NCI-H128 (cell line): Measurements from ENCODE around the gene ADAMTSL1.

ENCODE experiments used
- DNase-seq: peaks from one replicate; lab custom pipeline; 2025; ENCODE audit not compliant: unreplicated experiment; lab: John Stamatoyannopoulos, UW

The ADAMTSL1 gene

DNA sequence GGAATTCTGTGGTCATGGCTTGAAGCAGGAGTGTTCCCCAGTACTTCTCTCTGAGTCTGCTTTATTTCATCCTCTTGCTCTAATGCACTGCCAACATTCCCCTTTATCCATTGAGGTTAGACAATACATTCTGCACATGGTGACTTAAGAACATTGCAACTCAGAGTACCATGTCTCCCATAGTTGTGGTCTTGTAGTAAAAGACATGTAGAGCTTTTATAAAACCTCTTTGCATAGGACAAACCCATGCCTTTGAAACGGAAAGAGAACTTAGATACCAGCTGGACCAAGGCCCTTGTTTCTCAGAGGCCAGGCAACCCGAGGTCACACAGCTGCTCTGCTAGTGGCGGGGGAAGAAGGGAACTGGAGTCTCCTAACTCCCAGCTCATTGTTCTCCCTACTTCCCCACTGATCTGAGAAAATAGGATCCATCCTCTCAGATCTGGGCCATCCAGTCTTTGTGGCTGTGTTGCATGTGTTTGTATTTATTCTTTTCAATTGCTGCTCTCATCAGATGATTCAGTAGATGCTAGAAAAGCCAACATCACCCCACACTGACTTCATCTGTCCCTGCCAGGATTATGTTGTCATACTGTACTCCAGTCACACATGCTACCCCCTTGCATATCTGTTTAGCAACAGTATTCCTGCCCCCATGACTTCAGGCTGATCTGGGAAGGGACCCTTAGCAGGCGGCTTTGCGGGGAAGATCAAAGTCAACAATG is 322.2 kb downstream of the ADAMTSL1 start:
- DNase-seq: no peak

GRCh38 chr9:18796696-18797270 is 322.8 kb downstream of the ADAMTSL1 start:
- DNase-seq: no peak

GRCh38 chr9:18798106-18798505 is 324.2 kb downstream of the ADAMTSL1 start:
- DNase-seq: no peak

DNA sequence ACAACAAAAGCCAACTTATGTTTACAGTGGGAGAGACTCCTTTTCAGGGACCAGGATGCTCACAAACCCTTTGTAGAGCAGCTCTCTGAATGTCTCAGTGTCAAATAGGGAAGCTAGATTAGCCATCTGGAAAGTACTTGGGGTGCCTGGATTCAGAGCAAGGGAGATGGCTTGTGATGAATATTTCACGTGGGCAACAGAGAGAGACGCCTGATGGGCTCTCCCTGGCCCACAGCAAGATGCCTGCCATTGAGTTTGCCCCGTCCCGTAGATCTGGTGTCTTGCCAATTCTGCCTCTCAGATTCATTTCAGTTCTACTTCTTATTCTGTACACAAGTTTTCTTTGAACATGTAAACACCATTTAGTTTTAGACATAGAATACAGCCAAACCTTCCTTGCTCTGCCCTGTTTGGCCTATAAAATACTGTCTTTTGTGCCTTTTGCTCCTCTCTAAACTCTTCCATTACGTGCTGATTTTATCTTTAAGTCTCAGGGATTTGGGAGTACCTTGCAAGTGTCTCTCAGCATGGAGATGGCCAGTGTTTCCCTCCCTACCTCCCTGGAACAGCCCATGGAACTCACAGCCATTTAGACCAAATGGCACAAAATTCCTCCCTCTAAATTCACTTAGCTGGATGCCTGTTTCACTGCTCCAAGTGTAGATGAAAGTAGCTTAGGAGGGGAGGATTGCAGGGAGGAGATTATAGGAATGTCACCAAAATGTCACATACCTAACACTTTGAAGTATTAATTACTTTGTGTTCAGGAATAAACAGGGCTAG is 324.7 kb downstream of the ADAMTSL1 start:
- DNase-seq: no peak

- no peak for DNase-seq
Measured at GRCh38 chr9:18799428-18799827, 325.5 kb downstream of the ADAMTSL1 start.

- no peak for DNase-seq
Measured at GRCh38 chr9:18800579-18800978, 326.6 kb downstream of the ADAMTSL1 start.

- no peak for DNase-seq
Measured at GRCh38 chr9:18805386-18805785, 331.4 kb downstream of the ADAMTSL1 start.

DNA sequence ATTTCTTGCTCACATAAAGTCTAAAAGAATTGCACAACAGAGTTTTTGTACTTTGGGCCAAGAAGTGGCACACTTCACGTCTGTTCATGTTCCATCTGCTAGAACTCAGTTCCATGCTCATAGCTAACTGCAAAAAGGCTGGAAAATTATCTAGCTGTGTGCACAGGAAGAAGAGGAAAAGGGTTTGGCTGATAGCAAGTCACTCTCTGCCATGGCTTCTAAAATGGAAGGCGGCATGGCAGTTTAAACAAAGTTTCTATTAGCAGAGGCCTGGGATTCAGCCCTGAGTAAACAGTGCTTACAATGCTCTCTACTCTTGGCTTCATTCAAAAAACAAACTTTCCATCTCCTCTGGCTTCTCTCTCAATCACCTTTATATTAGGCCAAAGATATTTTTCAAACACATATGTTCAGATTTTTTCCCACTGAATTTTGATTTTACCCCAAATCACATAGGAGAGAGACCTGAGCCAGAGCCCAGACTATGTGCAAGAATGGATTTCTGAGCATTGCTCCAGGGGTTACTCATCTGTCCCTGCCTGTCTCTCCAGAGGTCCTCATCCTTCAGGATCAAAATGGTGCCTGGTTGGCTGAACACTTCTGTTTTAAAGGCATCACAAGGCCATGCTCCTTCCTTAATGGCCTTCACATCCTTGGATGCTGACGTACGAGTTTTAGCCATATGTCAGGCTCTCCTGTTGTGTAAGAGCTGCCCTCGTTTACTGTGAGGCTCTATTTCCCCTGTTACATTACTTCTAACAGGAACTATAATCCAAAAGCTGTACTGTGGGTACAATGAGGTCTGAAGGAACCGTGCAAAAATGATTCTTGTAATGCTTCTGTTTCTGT is 332.5 kb downstream of the ADAMTSL1 start:
- no peak for DNase-seq

DNA sequence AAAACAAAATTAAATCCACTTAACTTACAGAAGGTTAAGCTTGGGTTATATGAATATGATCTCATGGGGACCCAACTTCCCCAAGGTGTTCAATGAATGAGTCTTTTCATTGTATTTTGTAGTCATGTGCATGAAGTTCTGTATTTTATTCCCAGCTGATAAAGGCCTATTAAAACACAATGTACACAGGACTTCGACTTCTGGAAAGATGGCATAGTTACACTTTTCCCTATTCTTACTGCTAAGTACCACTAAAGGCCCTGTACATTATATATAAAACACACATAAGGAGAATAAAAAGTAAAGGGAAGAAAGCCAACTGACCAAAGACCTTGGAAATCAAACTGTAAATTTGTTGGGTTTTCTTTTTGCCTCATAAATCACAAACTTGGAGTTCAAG is 336.6 kb downstream of the ADAMTSL1 start:
- no peak for DNase-seq

DNA sequence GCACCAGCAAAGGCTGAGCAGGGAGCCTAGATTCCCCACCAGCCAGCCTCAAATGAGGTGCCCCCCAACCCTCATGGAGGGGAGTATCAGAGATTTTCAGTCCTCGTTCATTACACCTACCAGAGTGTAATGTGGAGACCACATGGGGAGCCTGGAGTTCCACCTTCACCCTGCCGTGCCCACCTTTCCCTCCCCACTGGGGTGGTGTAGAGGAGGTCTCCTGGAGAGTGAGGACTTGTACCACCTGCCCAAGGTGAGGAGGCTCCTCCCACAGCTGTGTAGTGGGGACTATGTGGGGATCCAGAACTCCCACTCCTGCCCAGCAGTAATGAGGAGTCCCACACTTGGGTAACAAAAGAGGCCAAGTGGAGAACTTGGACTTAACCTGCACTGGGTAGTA is 337.2 kb downstream of the ADAMTSL1 start:
- DNase-seq: no peak

DNA sequence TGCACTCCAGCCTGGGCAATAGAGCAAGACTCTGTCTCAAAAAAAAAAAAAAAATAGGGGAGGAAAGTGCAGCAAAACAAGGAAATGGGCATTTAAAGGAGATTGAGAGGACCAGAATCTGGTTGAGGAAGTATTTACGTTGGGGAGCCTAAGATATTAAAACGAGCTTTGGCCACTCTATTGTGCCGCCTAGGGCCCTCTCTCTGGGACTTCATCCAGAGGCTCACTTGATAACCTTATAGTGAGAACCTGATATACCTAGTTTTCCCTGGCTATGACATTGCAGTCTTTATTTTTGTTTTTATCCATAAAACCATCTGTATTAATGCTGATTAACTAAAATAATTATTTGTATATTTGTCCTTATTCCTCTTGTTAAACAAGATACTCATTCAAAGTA is 345.5 kb downstream of the ADAMTSL1 start:
- DNase-seq: no peak

DNA sequence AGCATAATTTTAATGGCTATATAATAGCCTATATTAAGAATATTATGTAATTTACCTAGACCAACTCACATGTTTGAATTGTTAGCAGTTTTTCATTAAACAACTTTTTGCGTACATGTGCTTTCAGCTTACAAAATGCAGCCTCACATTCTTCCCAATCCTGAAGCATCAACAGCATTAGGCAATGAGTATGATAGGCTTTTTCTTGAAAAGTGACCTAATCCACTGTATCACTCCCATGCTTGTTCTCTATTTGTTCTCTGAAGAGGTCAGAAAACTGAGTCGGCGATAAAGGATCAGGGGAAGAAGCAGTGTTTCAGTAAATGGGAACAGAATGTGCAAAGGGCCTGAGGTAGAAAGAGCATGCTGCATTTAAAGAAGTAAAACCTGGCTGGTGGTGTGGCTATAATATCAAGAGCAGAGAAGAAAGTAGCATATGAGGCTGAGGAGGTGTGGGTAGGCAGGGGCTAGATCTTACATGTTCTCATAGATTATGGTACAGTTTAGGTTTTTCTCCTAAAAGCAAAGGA is 346.7 kb downstream of the ADAMTSL1 start:
- DNase-seq: no peak

GRCh38 chr9:18821788-18822187 is 347.8 kb downstream of the ADAMTSL1 start:
- no peak for DNase-seq

- DNase-seq: no peak
Measured at GRCh38 chr9:18822850-18823249, 348.9 kb downstream of the ADAMTSL1 start.

- DNase-seq: no peak
Measured at GRCh38 chr9:18824095-18824666, 350.2 kb downstream of the ADAMTSL1 start.

- no peak for DNase-seq
Measured at GRCh38 chr9:18825656-18826170, 351.8 kb downstream of the ADAMTSL1 start.

DNA sequence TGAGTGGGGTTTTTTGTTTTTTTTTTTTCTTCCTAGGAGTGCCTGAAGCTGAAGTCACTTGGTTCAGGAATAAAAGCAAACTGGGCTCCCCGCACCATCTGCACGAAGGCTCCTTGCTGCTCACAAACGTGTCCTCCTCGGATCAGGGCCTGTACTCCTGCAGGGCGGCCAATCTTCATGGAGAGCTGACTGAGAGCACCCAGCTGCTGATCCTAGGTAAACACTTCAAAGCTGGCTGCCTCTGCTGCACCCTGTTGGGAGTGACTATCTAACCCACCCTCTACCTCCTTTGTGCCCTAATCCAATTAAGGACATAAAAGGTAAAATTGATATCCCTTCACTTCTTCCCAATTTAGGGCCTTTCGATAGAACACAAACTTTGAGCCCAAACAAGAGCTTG is 352.3 kb downstream of the ADAMTSL1 start:
- no peak for DNase-seq

GRCh38 chr9:18829066-18829465 is 355.1 kb downstream of the ADAMTSL1 start:
- DNase-seq: no peak

GRCh38 chr9:18829873-18830272 is 355.9 kb downstream of the ADAMTSL1 start:
- no peak for DNase-seq

- no peak for DNase-seq
Measured at GRCh38 chr9:18834740-18835361, 360.9 kb downstream of the ADAMTSL1 start.
